GM10266 (cell line): ENCODE measurements around the gene SLC37A1.

Experiments used
- DNase-seq: peaks from one replicate; pipeline ENCODE4 v3.0.0; 2012; ENCODE audit errors: extremely low spot score
- CTCF ChIP-seq: IDR thresholded peaks from 2 replicates; pipeline ENCODE4 v1.5.1; 2012; ENCODE audit warnings: mild to moderate bottlenecking, low read depth; ENCODE audit not compliant: control insufficient read depth, insufficient read depth; ENCODE audit errors: missing control alignments

The SLC37A1 gene

DNA sequence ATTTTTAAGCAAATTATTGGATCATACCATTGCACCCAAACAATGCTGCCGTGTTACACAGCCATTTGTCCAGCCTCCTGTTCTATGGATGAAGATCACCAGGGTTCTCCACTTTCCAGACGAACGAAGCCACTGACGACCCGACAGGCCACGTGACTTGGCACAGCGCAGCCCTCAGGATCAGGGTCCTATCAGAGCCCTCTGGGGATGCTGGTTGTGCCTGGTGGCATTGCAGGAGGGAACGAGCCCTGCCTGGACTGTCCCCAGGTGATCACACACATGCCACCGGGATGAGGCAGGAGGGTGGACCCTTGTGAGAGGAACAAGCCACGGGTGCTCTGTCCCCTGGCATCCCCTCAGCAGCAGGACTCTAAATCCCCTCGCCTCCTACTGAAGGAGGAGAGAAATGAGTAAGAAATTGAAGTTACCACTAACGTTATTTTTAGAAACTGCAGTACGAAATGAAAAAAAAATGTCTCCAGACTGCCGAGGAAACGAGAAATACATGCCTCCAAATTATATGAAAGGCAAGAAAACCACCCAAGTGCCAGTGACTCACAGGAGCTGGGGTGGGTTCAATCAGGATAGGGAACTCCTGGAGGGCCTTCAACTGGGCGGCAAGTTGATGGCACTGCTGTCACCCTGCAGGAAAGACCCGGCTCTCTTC is 81.1 kb downstream of the SLC37A1 start:
- no peak for TF ChIP-seq CTCF
- no peak for DNase-seq

- TF ChIP-seq CTCF: no peak
- no peak for DNase-seq
Measured at GRCh38 chr21:42595283-42596187, 81.9 kb downstream of the SLC37A1 start.

DNA sequence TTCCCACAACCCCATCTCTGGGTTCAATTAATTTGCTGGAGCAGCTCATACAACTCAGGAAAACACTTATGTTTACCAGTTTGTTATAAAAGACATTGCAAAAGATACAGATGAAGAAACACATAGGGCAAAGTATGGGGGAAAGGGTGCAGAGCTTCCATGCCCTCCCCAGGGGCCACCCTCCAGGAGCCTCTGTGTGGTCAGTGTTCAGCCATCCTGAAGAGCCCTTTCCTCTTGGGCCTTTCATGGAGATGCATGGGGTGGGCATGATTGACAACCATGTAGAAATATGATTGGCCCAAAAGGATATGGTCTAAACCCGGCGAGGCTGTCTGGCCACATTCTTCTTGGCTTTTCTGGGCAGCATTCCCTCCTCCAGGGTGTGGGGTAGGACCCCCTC is 83.0 kb downstream of the SLC37A1 start:
- TF ChIP-seq CTCF: no peak

GRCh38 chr21:42597487-42598158 is 84.0 kb downstream of the SLC37A1 start:
- no peak for TF ChIP-seq CTCF
- no peak for DNase-seq

More for the DNA sequence above, 83.0 kb downstream of the SLC37A1 start:
- DNase-seq: no peak

DNA sequence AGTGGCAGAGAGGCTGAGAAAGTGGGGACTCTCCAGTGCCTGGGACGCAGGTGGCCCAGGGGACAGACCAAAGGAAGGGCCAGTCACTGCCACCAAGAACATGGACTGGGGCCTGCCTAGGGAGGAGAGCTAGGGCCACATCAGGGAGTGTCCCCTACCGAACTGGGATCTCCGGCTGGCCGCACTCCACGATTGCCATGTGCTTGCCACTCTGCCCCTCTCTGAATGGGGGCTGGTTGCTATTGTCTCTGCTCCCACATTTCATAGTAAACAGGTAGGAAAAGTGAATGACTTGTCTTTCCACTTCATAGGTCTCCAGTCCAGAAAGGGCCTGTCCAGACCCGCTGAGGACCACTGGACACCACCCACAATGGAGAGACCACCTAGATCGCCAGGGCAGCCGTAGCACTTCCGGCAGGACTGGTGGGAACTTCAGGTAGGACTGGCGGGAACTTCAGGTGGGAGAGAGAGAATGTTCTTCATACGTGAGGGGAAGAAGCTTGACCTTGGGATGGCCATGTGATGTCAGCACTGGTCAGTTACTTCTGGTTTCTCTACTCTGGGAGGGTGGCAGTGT is 84.6 kb downstream of the SLC37A1 start:
- DNase-seq: no peak
- TF ChIP-seq CTCF: no peak

- no peak for DNase-seq
- TF ChIP-seq CTCF: no peak
Measured at GRCh38 chr21:42599486-42599885, 85.8 kb downstream of the SLC37A1 start.
